Lung (tissue), 12 donors: Measurements from ENCODE around the gene FYN. TPM values are rescaled to one million over a fixed set of nuclear protein-coding genes. Genes with fewer than 3 reads are reported as not detected.

Source experiments
- ATAC-seq: fragments of 200-7000 bp; cut with Tn5 transposase; one replicate; pipeline ENCODE4 v1.9.1; 2020; ENCODE audit warnings: moderate number of reproducible peaks; ENCODE audit not compliant: insufficient read depth, low FRiP score
- DNase-seq, 3 donors: peaks; one replicate each; pipeline ENCODE4 v3.0.0-alpha.2; 2013 to 2017
- H3K27ac ChIP-seq, 2 donors: one replicate each; pipeline ENCODE4 v1.5.1; 2013; ENCODE audit warnings: mild to moderate bottlenecking in 2 of 2, moderate library complexity in 2 of 2, control low read depth in 1 of 2, inconsistent platforms in 1 of 2, low read depth in 1 of 2, low read length in 1 of 2
- H3K27me3 ChIP-seq, 3 donors: one replicate each; pipeline ENCODE4 v1.5.1; 2013; ENCODE audit warnings: low read length in 2 of 3; ENCODE audit not compliant: control insufficient read depth in 3 of 3, insufficient read depth in 3 of 3
- H3K36me3 ChIP-seq, 4 donors: one replicate each; pipeline ENCODE4 v1.5.1; 2013; ENCODE audit warnings: low read length in 4 of 4, mild to moderate bottlenecking in 1 of 4, moderate library complexity in 1 of 4; ENCODE audit not compliant: control insufficient read depth in 4 of 4, insufficient read depth in 4 of 4
- H3K4me1 ChIP-seq, 5 donors: one replicate each; pipeline ENCODE4 v1.5.1; 2013; ENCODE audit warnings: low read length in 5 of 5, mild to moderate bottlenecking in 2 of 5, moderate library complexity in 1 of 5; ENCODE audit not compliant: control insufficient read depth in 5 of 5, insufficient read depth in 5 of 5
- H3K4me3 ChIP-seq: one replicate; pipeline ENCODE4 v1.5.1; 2013; ENCODE audit warnings: mild to moderate bottlenecking, control low read depth, moderate library complexity
- H3K9ac ChIP-seq, 2 donors: one replicate each; pipeline ENCODE4 v1.5.1; 2013; ENCODE audit warnings: low read length in 2 of 2, control low read depth in 1 of 2; ENCODE audit not compliant: insufficient read depth in 1 of 2
- H3K9me3 ChIP-seq, 4 donors: one replicate each; pipeline ENCODE4 v1.5.1; 2013; ENCODE audit warnings: low read length in 3 of 4, mild to moderate bottlenecking in 1 of 4, moderate library complexity in 1 of 4; ENCODE audit not compliant: control insufficient read depth in 4 of 4, insufficient read depth in 3 of 4
- CTCF ChIP-seq: IDR thresholded peaks from 2 replicates; pipeline ENCODE4 v1.5.1; 2012; ENCODE audit warnings: mild to moderate bottlenecking; ENCODE audit errors: control extremely low read depth, extremely low read depth
- WGBS, 2 donors: extraction: QIAGEN DNeasy Blood & Tissue Kit; methylation state at CpG; one replicate each; pipeline ENCODE4 v1.1.7; 2013; 5-methylcytosine and 5-hydroxymethylcytosine counted together
- polyA plus RNA-seq, 2 donors: library from polyadenylated mRNA; stranded (reverse); fragments of 200-250 nt; gene quantifications; one replicate each; pipeline ENCODE4 v1.2.1, GENCODE V29; 2013
- total RNA-seq, 2 donors: library from RNA; depleted of rRNA in 1 of 2; stranded (reverse); fragments of >200 nt in 1 of 2; gene quantifications; one replicate each; pipeline ENCODE4 v1.2.1, GENCODE V29; 2014 to 2021
- donor health status: control.
- donor health status: control.
- donor health status: Bipolar disorder and iron deficiency.
- donor health status: healthy.
- donor health status: DM: yes; HTN: yes; CAD: no.

The FYN gene
- total and polyA plus RNA-seq, 4 donors, result 27.3 to 157 (median 71.0) TPM

GRCh38 chr6:111843347-111844147 is 29.7 kb downstream of the FYN start:
- no peak for ATAC-seq
- peak overlapping the region in 1 of 2 donors; percentile 69 for H3K27ac ChIP-seq
- peaks cover 21 to 65% (median 34%) of the 10 kb centered on the region in 5 donors for H3K4me1 ChIP-seq

GRCh38 chr6:111842891-111843290 is 30.4 kb downstream of the FYN start:
- no peaks in the 10 kb centered on the region for H3K27me3 ChIP-seq
- WGBS, 2 donors, result 30 to 37% methylated on average over 4 of the region's 4 CpGs
- no peak overlapping the region for H3K4me3 ChIP-seq
- no peak overlapping the region for H3K27ac ChIP-seq
- TF ChIP-seq CTCF, result no peak
- peaks cover 0 to 1% (median 0%) of the 10 kb centered on the region in 4 donors for H3K9me3 ChIP-seq
- H3K9ac ChIP-seq, result peak overlapping the region in 1 of 2 donors; percentile 26
- ATAC-seq (no peak), DNase-seq (peak; percentile 41 to 60 (median 59))
- H3K4me1 ChIP-seq, result peaks cover 21 to 62% (median 29%) of the 10 kb centered on the region in 5 donors
- no peaks in the 10 kb centered on the region for H3K36me3 ChIP-seq

More at GRCh38 chr6:111843347-111844147, 29.7 kb downstream of the FYN start:
- no peak for DNase-seq
- H3K9me3 ChIP-seq, result peaks cover 0 to 1% (median 0%) of the 10 kb centered on the region in 4 donors
- no peak for TF ChIP-seq CTCF
- H3K36me3 ChIP-seq, result no peaks in the 10 kb centered on the region
- no peaks in the 10 kb centered on the region for H3K27me3 ChIP-seq
- no peak overlapping the region for H3K9ac ChIP-seq
- H3K4me3 ChIP-seq, result no peak overlapping the region
- WGBS, 2 donors, result 59 to 62% methylated on average over 7 of the region's 7 CpGs

- H3K36me3 ChIP-seq, result no peaks in the 10 kb centered on the region
- no peak for TF ChIP-seq CTCF
- ATAC-seq (no peak), DNase-seq (no peak)
- H3K9me3 ChIP-seq, result peaks cover 0 to 1% (median 0%) of the 10 kb centered on the region in 4 donors
- no peak overlapping the region for H3K27ac ChIP-seq
- WGBS, 2 donors, result 70 to 73% methylated on average over 9 of the region's 9 CpGs
- H3K4me1 ChIP-seq, result peaks cover 21 to 62% (median 26%) of the 10 kb centered on the region in 5 donors
- H3K9ac ChIP-seq, result no peak overlapping the region
- H3K27me3 ChIP-seq, result no peaks in the 10 kb centered on the region
- H3K4me3 ChIP-seq, result no peak overlapping the region
These were observed 30.9 kb downstream of the FYN start for GRCh38 chr6:111842271-111842822.
